ENCODE measurements around the gene TST.

DNA sequence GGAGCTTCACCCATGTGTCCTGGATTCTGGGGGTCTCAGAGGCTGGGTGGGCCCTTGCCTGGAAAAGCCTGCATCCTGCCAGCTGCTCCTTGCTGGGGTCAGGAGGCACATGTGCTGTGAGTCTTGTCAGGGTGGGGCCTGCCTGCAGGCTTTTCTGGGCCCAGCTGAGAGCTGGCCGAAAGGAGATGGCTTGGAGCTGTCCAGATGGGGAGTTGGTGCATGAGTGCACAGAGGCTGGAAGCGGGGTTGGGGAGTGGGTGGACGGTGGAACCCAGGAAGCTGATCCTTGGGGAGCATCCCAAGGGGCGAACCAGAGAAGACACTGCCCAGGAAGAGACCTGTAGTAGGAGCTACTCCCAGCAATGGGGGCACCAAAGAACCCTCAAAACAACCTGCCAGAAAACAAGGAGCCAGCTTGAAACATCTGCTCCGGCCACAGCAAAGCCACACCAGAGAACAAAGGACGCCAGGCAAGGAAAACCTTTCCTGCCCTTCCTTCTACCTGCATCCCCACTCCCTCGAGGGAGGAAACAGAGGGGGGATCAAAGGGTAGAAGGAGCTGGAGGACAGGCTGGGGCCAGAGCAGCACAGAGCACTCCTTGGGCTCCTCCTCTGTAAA lies 24.1 kb upstream of the TST start:
- no peak for TF ChIP-seq EZH2 (IDR thresholded peaks at IDR 0.05; ENCODE audit: borderline replicate concordance, insufficient read depth, low read depth, low read length, poor library complexity, severe bottlenecking)
- TF ChIP-seq CTCF (IDR thresholded peaks at IDR 0.05), result no peak
